ENCODE measurements around the gene PPM1E.
"Not testable (repeated sequence)": the region's sequence is repeated elsewhere in the genome, so short reads cannot be mapped to it uniquely, and the experiment has no call there.

The PPM1E gene

GRCh38 chr17:58850106-58850505, 94.5 kb downstream of the PPM1E start:
- DNase-seq: not testable (repeated sequence)

- no peak for DNase-seq
Observed at GRCh38 chr17:58865301-58865700, 109.6 kb downstream of the PPM1E start.

GRCh38 chr17:58870747-58871146, 115.1 kb downstream of the PPM1E start:
- DNase-seq: no peak

- no peak for DNase-seq
Observed at GRCh38 chr17:58873926-58874325, 118.3 kb downstream of the PPM1E start.

- no peak for DNase-seq
Observed at GRCh38 chr17:58875261-58875660, 119.6 kb downstream of the PPM1E start.

- peak in 1 of 2 experiments; percentile 3 for DNase-seq
Observed at GRCh38 chr17:58884161-58884560, 128.5 kb downstream of the PPM1E start.

GRCh38 chr17:58886514-58886913, 130.9 kb downstream of the PPM1E start:
- DNase-seq: no peak

- DNase-seq: no peak
Observed at GRCh38 chr17:58889928-58890327, 134.3 kb downstream of the PPM1E start.

- no peak for DNase-seq
Observed at GRCh38 chr17:58899191-58899590, 143.5 kb downstream of the PPM1E start.

GRCh38 chr17:58902322-58902721, 146.7 kb downstream of the PPM1E start:
- no peak for DNase-seq

- DNase-seq: no peak
Observed at GRCh38 chr17:58911741-58912343, 156.2 kb downstream of the PPM1E start.

GRCh38 chr17:58913552-58913951, 157.9 kb downstream of the PPM1E start:
- no peak for DNase-seq

- no peak for DNase-seq
Observed at GRCh38 chr17:58913971-58914769, 158.5 kb downstream of the PPM1E start.

- no peak for DNase-seq
Observed at GRCh38 chr17:58917228-58917627, 161.6 kb downstream of the PPM1E start.

- DNase-seq: no peak
Observed at GRCh38 chr17:58918072-58918471, 162.4 kb downstream of the PPM1E start.

GRCh38 chr17:58918884-58919283, 163.2 kb downstream of the PPM1E start:
- no peak for DNase-seq

- no peak for DNase-seq
Observed at GRCh38 chr17:58920773-58921172, 165.1 kb downstream of the PPM1E start.

- no peak for DNase-seq
Observed at GRCh38 chr17:58932956-58933355, 177.3 kb downstream of the PPM1E start.

GRCh38 chr17:58936295-58936694, 180.6 kb downstream of the PPM1E start:
- DNase-seq: no peak

GRCh38 chr17:58944166-58944565, 188.5 kb downstream of the PPM1E start:
- no peak for DNase-seq

- no peak for DNase-seq
Observed at GRCh38 chr17:58947411-58947810, 191.8 kb downstream of the PPM1E start.

GRCh38 chr17:58947824-58948223, 192.2 kb downstream of the PPM1E start:
- no peak for DNase-seq

GRCh38 chr17:58954358-58954757, 198.7 kb downstream of the PPM1E start:
- not testable (repeated sequence) for DNase-seq

- DNase-seq: peak in 1 of 2 experiments; percentile 8
Observed at GRCh38 chr17:58956997-58957724, 201.5 kb downstream of the PPM1E start.
